Esophagus squamous epithelium (tissue), 5 donors: ENCODE results near the gene CBR3. TPM values are rescaled to one million over a fixed set of nuclear protein-coding genes. Genes with fewer than 3 reads are reported as not detected.
A peak's percentile ranks its signal among the peaks of the same experiment; 100 is the strongest.

Experiments used
- DNase-seq: peaks from one replicate; lab custom pipeline; 2025; lab: John Stamatoyannopoulos, UW
- H3K27ac ChIP-seq, 4 donors: fragments of 200-600 bp; sonication (generic); one replicate each; pipeline ENCODE4 v1.5.1; 2016 to 2019; ENCODE audit warnings: mild to moderate bottlenecking in 1 of 4
- H3K27me3 ChIP-seq, 4 donors: fragments of 200-600 bp; sonication (generic); 1 replicate in 3 of 4; 2 replicates in 1 of 4; pipeline versions ENCODE4 v1.5.1 to v1.6.0; 2017 to 2021; ENCODE audit warnings: antibody characterized with exemption in 1 of 4
- H3K36me3 ChIP-seq, 3 donors: fragments of 200-600 bp; sonication (generic); one replicate each; pipeline ENCODE4 v1.5.1; 2016 to 2019
- H3K4me1 ChIP-seq, 3 donors: fragments of 200-600 bp; sonication (generic); one replicate each; pipeline ENCODE4 v1.5.1; 2017 to 2019
- H3K4me3 ChIP-seq, 4 donors: fragments of 200-600 bp; sonication (generic); 1 replicate in 3 of 4; 2 replicates in 1 of 4; pipeline ENCODE4 v1.5.1; 2016 to 2019; ENCODE audit warnings: mild to moderate bottlenecking in 2 of 4, moderate library complexity in 1 of 4
- H3K9me3 ChIP-seq, 3 donors: fragments of 200-600 bp; sonication (generic); one replicate each; pipeline ENCODE4 v1.5.1; 2016 to 2019
- POLR2A ChIP-seq, 4 donors: fragments of 450-650 bp; IDR thresholded peaks; one replicate each; pipeline ENCODE4 v1.6.1; 2017; ENCODE audit warnings: antibody characterized with exemption in 4 of 4, mild to moderate bottlenecking in 4 of 4, moderate library complexity in 3 of 4
- WGBS, 2 donors: methylation state at CpG; one replicate each; pipeline ENCODE4 v1.1.5; 2018; 5-methylcytosine and 5-hydroxymethylcytosine counted together
- intact Hi-C: fragments of 100-400 bp; cut with DNase I; formaldehyde crosslinking; loops from one replicate; pipeline ENCODE4 v1.15.0; 2022
- total RNA-seq, 4 donors: library from RNA; depleted of rRNA; stranded (reverse); fragments of >200 nt; gene quantifications; one replicate each; pipeline ENCODE4 v1.1.0, GENCODE V29; 2016
- TF ChIP-seq, protein P1 (sequence below), 6 experiments: fragments of 450-650 bp in 4 of 6; fragments of 200-600 bp in 2 of 6; sonication (generic) in 2 of 6; IDR thresholded peaks; one replicate each; pipeline ENCODE4 v1.5.1; 2016 to 2019; ENCODE audit warnings: antibody characterized with exemption in 6 of 6, mild to moderate bottlenecking in 4 of 6, moderate library complexity in 4 of 6
- donor health status: DM: yes; HTN: yes; CAD: no.

The CBR3 gene
- total RNA-seq, 4 donors from 2014 or later = 67.3 to 158 (median 122) TPM

DNA sequence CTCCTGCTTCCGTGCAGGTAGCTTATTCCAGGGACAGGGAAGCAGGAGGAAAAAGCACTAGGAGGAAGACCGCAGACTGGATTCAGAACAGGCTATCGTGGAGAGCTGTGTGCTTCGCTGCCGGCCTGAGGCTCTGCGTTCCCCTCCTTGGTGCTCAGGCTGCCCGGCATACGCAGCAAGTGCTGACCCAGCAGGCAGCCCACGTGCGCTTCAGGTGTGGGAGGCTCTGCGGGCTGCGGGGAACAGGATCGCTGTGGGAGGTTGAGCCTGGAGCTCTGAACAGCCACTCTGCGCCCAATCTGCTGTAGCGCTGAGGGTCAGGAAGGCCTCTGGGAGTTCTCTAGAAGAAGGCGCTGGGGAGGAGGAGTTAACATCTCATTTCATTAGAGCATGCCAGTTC lies 49.7 kb downstream of the CBR3 start:
- TF ChIP-seq POLR2A (IDR thresholded peaks at IDR 0.05) = no peak
- TF ChIP-seq, protein P1, sequence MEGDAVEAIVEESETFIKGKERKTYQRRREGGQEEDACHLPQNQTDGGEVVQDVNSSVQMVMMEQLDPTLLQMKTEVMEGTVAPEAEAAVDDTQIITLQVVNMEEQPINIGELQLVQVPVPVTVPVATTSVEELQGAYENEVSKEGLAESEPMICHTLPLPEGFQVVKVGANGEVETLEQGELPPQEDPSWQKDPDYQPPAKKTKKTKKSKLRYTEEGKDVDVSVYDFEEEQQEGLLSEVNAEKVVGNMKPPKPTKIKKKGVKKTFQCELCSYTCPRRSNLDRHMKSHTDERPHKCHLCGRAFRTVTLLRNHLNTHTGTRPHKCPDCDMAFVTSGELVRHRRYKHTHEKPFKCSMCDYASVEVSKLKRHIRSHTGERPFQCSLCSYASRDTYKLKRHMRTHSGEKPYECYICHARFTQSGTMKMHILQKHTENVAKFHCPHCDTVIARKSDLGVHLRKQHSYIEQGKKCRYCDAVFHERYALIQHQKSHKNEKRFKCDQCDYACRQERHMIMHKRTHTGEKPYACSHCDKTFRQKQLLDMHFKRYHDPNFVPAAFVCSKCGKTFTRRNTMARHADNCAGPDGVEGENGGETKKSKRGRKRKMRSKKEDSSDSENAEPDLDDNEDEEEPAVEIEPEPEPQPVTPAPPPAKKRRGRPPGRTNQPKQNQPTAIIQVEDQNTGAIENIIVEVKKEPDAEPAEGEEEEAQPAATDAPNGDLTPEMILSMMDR (IDR thresholded peaks at IDR 0.05) = no peak
- H3K9me3 ChIP-seq = no peaks in the 10 kb centered on the region
- intact Hi-C loops = no loop called here
- no peak overlapping the region for H3K4me3 ChIP-seq
- no peak for DNase-seq
- H3K27me3 ChIP-seq = no peaks in the 10 kb centered on the region
- H3K4me1 ChIP-seq = peaks cover 15 to 47% (median 22%) of the 10 kb centered on the region in 3 donors
- H3K36me3 ChIP-seq = peaks cover 0 to 33% (median 0%) of the 10 kb centered on the region in 3 donors
- WGBS, 2 donors = 94 to 97% methylated on average over 10 to 11 of the region's 16 CpGs
- H3K27ac ChIP-seq = no peak overlapping the region

DNA sequence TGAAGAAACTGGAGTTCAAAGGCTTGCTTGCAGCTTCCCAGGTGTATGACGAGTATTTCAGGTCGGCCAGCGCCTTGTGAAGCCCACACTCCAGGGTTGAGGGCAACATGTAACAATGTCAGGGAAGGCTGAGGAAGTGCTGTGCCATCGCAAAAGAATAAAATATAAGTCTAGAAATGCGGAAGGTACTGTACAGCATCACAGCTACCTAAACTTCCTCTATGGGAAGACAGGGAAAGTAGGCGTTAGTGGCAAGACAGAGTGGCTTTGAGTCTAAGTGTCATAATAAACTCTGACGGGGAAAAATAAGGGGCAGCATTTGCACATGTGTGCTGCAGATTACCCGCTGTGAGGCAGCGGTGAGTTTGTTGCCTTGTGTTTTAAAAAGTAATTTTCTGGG lies 50.6 kb downstream of the CBR3 start:
- TF ChIP-seq, protein P1 (IDR thresholded peaks at IDR 0.05) = no peak
- no peak for TF ChIP-seq POLR2A (IDR thresholded peaks at IDR 0.05)
- intact Hi-C loops = no loop called here
- Histone ChIP-seq H3K9me3 (no peaks in the 10 kb centered on the region), H3K4me1 (peaks cover 17 to 56% (median 22%) of the 10 kb centered on the region in 3 donors), H3K36me3 (peaks cover 0 to 31% (median 0%) of the 10 kb centered on the region in 3 donors), H3K4me3 (no peak overlapping the region), H3K27ac (no peak overlapping the region), H3K27me3 (no peaks in the 10 kb centered on the region)
- no peak for DNase-seq
- WGBS, 2 donors = 87 to 93% methylated on average over 8 to 9 of the region's 9 CpGs

DNA sequence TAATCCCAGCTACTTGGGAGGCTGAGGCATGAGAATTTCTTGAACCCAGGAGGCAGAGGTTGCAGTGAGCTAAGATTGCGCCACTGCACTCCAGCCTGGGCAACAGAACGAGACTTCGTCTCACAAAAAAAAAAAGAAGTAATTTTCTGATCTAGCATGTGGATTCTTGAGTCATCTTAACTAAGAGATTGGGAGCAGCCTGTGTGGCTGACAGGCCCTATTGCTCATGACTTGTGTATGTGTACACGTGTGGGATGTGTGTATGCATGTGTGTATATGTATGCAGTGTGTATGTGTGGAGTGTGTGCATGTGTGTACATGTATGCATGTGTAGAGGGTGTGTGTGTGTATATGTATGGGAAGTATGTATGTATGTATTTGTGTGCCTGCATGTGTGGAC lies 51.2 kb downstream of the CBR3 start:
- Histone ChIP-seq H3K27ac (no peak overlapping the region), H3K36me3 (peaks cover 0 to 31% (median 0%) of the 10 kb centered on the region in 3 donors), H3K4me1 (peaks cover 17 to 62% (median 22%) of the 10 kb centered on the region in 3 donors), H3K9me3 (no peaks in the 10 kb centered on the region), H3K4me3 (no peak overlapping the region), H3K27me3 (no peaks in the 10 kb centered on the region)
- intact Hi-C loops = no loop called here
- no peak for DNase-seq
- WGBS, 2 donors = 64 to 72% methylated on average over 3 to 4 of the region's 4 CpGs
- TF ChIP-seq, protein P1 (IDR thresholded peaks at IDR 0.05) = no peak
- no peak for TF ChIP-seq POLR2A (IDR thresholded peaks at IDR 0.05)

DNA sequence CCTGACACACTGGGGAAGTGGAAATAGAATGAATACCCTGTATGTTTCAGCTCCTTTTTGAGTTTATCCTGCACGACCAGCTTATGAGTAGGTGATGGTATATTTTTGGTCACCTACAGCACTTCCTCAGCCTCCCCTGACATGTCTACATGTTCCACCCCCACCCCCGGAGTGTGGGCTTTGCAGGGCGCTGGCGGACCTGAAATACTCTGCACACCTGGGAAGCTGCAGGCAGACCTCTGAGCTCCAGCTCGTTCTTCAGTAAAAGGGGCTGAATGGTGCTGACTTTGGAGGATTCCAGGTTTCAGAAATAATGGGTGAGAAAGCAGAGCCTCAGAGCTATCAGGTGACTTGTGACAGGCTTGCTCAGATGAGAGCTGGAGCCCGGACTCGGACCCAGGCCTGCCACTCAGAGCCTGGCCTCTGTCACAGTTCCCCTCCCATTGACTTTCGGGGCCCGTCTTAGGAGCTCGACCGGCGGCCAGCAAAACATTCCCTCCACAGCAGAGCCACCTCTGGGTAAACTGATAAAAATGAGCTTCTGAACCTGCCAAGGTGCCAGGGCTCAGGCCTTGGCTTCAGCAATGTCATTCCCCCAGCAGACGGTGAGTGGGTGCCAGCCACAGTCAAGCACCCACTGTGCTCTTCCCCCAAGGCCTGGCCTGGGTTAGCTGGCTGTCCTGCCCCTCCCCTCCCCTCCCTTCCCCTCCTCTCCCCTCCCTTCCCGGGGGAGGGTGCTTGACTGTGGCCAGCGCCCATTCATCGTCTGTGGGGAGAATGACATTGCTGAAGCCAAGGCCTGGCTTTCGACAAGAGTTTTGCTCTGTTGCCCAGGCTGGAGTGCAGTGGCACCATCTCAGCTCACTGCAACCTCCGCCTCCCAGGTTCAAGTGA lies 51.9 kb downstream of the CBR3 start:
- TF ChIP-seq POLR2A (IDR thresholded peaks at IDR 0.05) = no peak
- TF ChIP-seq, protein P1 (IDR thresholded peaks at IDR 0.05) = no peak
- intact Hi-C loops = no loop called here
- Histone ChIP-seq H3K36me3 (peaks cover 0 to 31% (median 0%) of the 10 kb centered on the region in 3 donors), H3K27me3 (no peaks in the 10 kb centered on the region), H3K27ac (peak overlapping the region in 3 of 4 donors; percentile 51 to 84 (median 80)), H3K4me1 (peaks cover 17 to 62% (median 22%) of the 10 kb centered on the region in 3 donors), H3K9me3 (no peaks in the 10 kb centered on the region), H3K4me3 (no peak overlapping the region)
- WGBS, 2 donors = 83 to 84% methylated on average over 10 to 12 of the region's 18 CpGs
- DNase-seq = no peak

DNA sequence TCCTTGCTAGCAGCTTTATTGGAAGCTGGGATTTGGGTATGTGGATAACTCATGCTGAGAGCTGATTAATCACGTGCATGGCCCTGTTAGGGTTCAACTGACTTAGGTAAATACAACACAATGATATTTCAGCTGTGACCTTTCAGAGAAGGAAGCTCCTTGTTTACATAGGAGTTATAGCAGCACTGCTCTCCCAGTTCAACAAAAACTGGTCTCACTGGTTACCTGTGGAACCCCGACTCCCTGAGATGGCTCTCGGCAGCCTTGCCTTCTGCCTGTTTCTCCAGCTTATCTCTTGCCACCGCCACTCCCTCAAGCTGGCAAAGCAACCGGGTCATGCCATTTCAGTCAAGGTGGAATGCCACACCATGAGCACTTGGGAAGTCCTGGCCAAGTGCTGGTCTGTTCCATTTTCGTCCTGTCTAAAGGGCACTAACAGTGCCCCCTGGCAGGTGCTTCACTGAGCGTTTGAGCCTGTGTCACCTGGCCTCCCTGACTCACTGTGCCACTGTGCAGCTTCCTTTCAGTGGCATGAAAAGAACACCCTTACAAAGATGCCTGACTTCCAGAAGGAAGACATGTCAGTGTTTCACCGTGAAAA lies 53.3 kb downstream of the CBR3 start:
- WGBS, 2 donors = 31 to 50% methylated on average over 8 of the region's 8 CpGs
- peak overlapping the region in 1 of 4 donors; percentile 4 for H3K4me3 ChIP-seq
- peaks cover 17 to 76% (median 22%) of the 10 kb centered on the region in 3 donors for H3K4me1 ChIP-seq
- peak overlapping the region; percentile 62 to 84 (median 74) for H3K27ac ChIP-seq
- intact Hi-C loops = no loop called here
- DNase-seq = no peak
- H3K27me3 ChIP-seq = no peaks in the 10 kb centered on the region
- no peak for TF ChIP-seq POLR2A (IDR thresholded peaks at IDR 0.05)
- TF ChIP-seq, protein P1 (IDR thresholded peaks at IDR 0.05) = no peak
- H3K9me3 ChIP-seq = no peaks in the 10 kb centered on the region
- H3K36me3 ChIP-seq = peaks cover 0 to 31% (median 0%) of the 10 kb centered on the region in 3 donors
